ENCODE data around the gene MR1. TPM values are rescaled to one million over a fixed set of nuclear protein-coding genes. Genes with fewer than 3 reads are reported as not detected.
A peak's percentile ranks its signal among the peaks of the same experiment; 100 is the strongest.

MR1 gene
- total RNA-seq, 1 donor from 2014 or later: 1.2 TPM

DNA sequence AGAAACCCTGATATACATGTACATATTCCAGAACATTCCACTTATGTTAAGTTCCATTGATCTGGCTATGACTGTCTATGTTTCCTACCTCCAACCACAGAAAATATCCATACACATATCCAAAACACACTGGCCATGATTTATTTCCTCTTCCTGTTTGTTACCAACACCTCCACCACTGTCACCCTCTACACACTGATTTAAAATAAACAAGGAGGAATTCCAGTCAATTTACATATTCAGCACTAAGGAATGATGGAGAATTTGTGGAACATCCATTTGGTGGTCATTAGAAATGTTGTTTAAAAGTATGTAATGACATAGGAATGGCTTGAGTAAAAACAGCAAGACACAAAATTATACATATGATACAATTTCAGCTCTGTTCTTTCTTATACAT lies 5.6 kb upstream of the MR1 start:
- no peak overlapping the region for H3K4me2 ChIP-seq (ENCODE audit: low read length)
- H3K27ac Mint-ChIP-seq (ENCODE audit: unreplicated experiment): no peak overlapping the region
- peaks cover 4% of the 10 kb centered on the region for H3K27me3 ChIP-seq (ENCODE audit: insufficient read depth, low read length)
- H3K4me3 ChIP-seq (ENCODE audit: insufficient read depth, low read depth, low read length): no peak overlapping the region
- H3K4me1 ChIP-seq (ENCODE audit: insufficient read depth, low read length): no peaks in the 10 kb centered on the region
- TF ChIP-seq, protein P1, sequence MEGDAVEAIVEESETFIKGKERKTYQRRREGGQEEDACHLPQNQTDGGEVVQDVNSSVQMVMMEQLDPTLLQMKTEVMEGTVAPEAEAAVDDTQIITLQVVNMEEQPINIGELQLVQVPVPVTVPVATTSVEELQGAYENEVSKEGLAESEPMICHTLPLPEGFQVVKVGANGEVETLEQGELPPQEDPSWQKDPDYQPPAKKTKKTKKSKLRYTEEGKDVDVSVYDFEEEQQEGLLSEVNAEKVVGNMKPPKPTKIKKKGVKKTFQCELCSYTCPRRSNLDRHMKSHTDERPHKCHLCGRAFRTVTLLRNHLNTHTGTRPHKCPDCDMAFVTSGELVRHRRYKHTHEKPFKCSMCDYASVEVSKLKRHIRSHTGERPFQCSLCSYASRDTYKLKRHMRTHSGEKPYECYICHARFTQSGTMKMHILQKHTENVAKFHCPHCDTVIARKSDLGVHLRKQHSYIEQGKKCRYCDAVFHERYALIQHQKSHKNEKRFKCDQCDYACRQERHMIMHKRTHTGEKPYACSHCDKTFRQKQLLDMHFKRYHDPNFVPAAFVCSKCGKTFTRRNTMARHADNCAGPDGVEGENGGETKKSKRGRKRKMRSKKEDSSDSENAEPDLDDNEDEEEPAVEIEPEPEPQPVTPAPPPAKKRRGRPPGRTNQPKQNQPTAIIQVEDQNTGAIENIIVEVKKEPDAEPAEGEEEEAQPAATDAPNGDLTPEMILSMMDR (IDR thresholded peaks at IDR 0.05; ENCODE audit: insufficient read depth, low read depth, low read length): no peak
- no peak for TF ChIP-seq EZH2 (IDR thresholded peaks at IDR 0.05; ENCODE audit: insufficient read depth, low read length)
- H2AFZ ChIP-seq (ENCODE audit: low read depth, low read length): no peak overlapping the region
- no peaks in the 10 kb centered on the region for H3K79me2 ChIP-seq (ENCODE audit: insufficient read depth, low read length)
- no peaks in the 10 kb centered on the region for H3K36me3 Mint-ChIP-seq (ENCODE audit: low read depth, unreplicated experiment)
- no peak overlapping the region for H3K27ac ChIP-seq (ENCODE audit: low read depth, low read length)
- no peaks in the 10 kb centered on the region for H3K9me3 Mint-ChIP-seq (ENCODE audit: unreplicated experiment)
- FAIRE-seq (no peak), DNase-seq (ENCODE audit: low read depth) (peak; percentile 46)
- no peaks in the 10 kb centered on the region for H3K27me3 Mint-ChIP-seq (ENCODE audit: low read depth, unreplicated experiment)
- H3K4me1 Mint-ChIP-seq (ENCODE audit: low read depth, unreplicated experiment): no peaks in the 10 kb centered on the region
- H3K36me3 ChIP-seq (ENCODE audit: insufficient read depth, low read length): no peaks in the 10 kb centered on the region
- H3K4me3 Mint-ChIP-seq (ENCODE audit: unreplicated experiment): no peak overlapping the region
- no peaks in the 10 kb centered on the region for H3K9me3 ChIP-seq (ENCODE audit: insufficient read depth, low read depth, low read length)
- no peaks in the 10 kb centered on the region for H4K20me1 ChIP-seq (ENCODE audit: insufficient read depth, low read length)
- no peak overlapping the region for H3K9ac ChIP-seq (ENCODE audit: low read length)

DNA sequence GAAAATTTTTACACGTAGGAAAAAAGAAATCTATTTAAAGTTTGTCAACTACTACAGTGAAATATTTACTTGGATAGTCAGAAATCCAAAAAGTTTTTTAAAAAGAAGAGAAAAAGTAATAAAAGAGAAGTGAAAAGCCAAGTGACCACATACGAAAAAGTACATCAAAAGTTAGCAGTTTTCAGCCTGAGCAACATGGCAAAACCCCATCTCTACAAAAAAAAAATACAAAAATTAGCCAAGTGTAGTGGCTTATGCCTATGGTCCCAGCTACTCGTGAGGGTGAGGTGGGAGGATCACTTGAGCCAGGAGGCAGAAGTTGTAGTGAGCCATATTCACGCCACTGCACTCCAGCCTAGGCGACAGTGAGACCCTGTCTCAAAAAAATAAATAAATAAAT lies 5.2 kb upstream of the MR1 start:
- TF ChIP-seq, protein P1 (IDR thresholded peaks at IDR 0.05; ENCODE audit: insufficient read depth, low read depth, low read length): no peak
- no peak for TF ChIP-seq EZH2 (IDR thresholded peaks at IDR 0.05; ENCODE audit: insufficient read depth, low read length)
- H3K4me1 ChIP-seq (ENCODE audit: insufficient read depth, low read length): no peaks in the 10 kb centered on the region
- no peaks in the 10 kb centered on the region for H3K9me3 Mint-ChIP-seq (ENCODE audit: unreplicated experiment)
- no peaks in the 10 kb centered on the region for H3K79me2 ChIP-seq (ENCODE audit: insufficient read depth, low read length)
- H3K36me3 Mint-ChIP-seq (ENCODE audit: low read depth, unreplicated experiment): no peaks in the 10 kb centered on the region
- no peak overlapping the region for H3K4me3 Mint-ChIP-seq (ENCODE audit: unreplicated experiment)
- no peaks in the 10 kb centered on the region for H3K9me3 ChIP-seq (ENCODE audit: insufficient read depth, low read depth, low read length)
- FAIRE-seq: no peak
- no peak overlapping the region for H3K27ac ChIP-seq (ENCODE audit: low read depth, low read length)
- no peak overlapping the region for H3K27ac Mint-ChIP-seq (ENCODE audit: unreplicated experiment)
- no peak overlapping the region for H3K4me3 ChIP-seq (ENCODE audit: insufficient read depth, low read depth, low read length)
- no peak for DNase-seq (ENCODE audit: low read depth)
- no peaks in the 10 kb centered on the region for H3K4me1 Mint-ChIP-seq (ENCODE audit: low read depth, unreplicated experiment)
- H4K20me1 ChIP-seq (ENCODE audit: insufficient read depth, low read length): no peaks in the 10 kb centered on the region
- no peak overlapping the region for H2AFZ ChIP-seq (ENCODE audit: low read depth, low read length)
- H3K27me3 ChIP-seq (ENCODE audit: insufficient read depth, low read length): peaks cover 4% of the 10 kb centered on the region
- H3K27me3 Mint-ChIP-seq (ENCODE audit: low read depth, unreplicated experiment): no peaks in the 10 kb centered on the region
- H3K9ac ChIP-seq (ENCODE audit: low read length): no peak overlapping the region
- H3K4me2 ChIP-seq (ENCODE audit: low read length): no peak overlapping the region
- H3K36me3 ChIP-seq (ENCODE audit: insufficient read depth, low read length): no peaks in the 10 kb centered on the region

DNA sequence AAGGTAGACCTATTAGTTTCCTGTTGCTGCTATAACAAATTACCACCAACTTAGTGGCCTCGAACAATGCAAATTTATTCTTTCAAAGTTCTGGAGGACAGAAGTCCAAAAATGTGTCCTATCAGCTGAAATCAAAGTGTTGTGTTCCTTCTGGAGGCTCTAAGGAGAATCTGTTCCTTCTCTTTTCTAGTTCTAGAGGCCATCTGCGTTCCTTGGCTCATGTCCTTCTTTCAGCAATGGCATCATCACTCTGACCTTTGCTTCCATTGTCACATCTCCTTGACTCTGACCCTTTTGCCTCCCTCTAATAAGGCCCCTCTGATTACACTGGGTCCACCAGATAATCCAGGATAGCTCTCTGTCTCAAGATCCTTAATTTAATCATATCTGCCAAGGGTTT lies 1.2 kb upstream of the MR1 start:
- Mint-ChIP-seq H3K9me3 (ENCODE audit: unreplicated experiment) (no peaks in the 10 kb centered on the region), H3K27me3 (ENCODE audit: low read depth, unreplicated experiment) (no peaks in the 10 kb centered on the region), H3K27ac (ENCODE audit: unreplicated experiment) (no peak overlapping the region), H3K4me1 (ENCODE audit: low read depth, unreplicated experiment) (no peaks in the 10 kb centered on the region), H3K4me3 (ENCODE audit: unreplicated experiment) (no peak overlapping the region), H3K36me3 (ENCODE audit: low read depth, unreplicated experiment) (no peaks in the 10 kb centered on the region)
- Histone ChIP-seq H3K9me3 (ENCODE audit: insufficient read depth, low read depth, low read length) (no peaks in the 10 kb centered on the region), H3K27ac (ENCODE audit: low read depth, low read length) (no peak overlapping the region), H3K4me3 (ENCODE audit: insufficient read depth, low read depth, low read length) (no peak overlapping the region), H4K20me1 (ENCODE audit: insufficient read depth, low read length) (no peaks in the 10 kb centered on the region), H3K27me3 (ENCODE audit: insufficient read depth, low read length) (no peaks in the 10 kb centered on the region), H3K36me3 (ENCODE audit: insufficient read depth, low read length) (no peaks in the 10 kb centered on the region), H3K4me1 (ENCODE audit: insufficient read depth, low read length) (no peaks in the 10 kb centered on the region), H3K4me2 (ENCODE audit: low read length) (no peak overlapping the region), H3K9ac (ENCODE audit: low read length) (no peak overlapping the region), H2AFZ (ENCODE audit: low read depth, low read length) (no peak overlapping the region), H3K79me2 (ENCODE audit: insufficient read depth, low read length) (no peaks in the 10 kb centered on the region)
- DNase-seq (ENCODE audit: low read depth) (no peak), FAIRE-seq (no peak)
- TF ChIP-seq, protein P1 (IDR thresholded peaks at IDR 0.05; ENCODE audit: insufficient read depth, low read depth, low read length): no peak
- no peak for TF ChIP-seq EZH2 (IDR thresholded peaks at IDR 0.05; ENCODE audit: insufficient read depth, low read length)
